Smooth muscle cell of the pulmonary artery (primary cell): ENCODE results near the gene AVPR1B. TPM values are rescaled to one million over a fixed set of nuclear protein-coding genes. Genes with fewer than 3 reads are reported as not detected.

Experiments
- total RNA-seq: library from RNA; depleted of rRNA; stranded (reverse); fragments of >200 nt; gene quantifications from 2 replicates; pipeline ENCODE4 v1.2.3, GENCODE V29; 2014

AVPR1B gene
- total RNA-seq: not detected in 2 replicates

GRCh38 chr1:206117151-206117948 lies at the start of gene AVPR1B:
Gene AVPR1B (minus strand): TSS chr1:206117388. CDS start chr1:206116890, 498 bp downstream.

Other genes with a start within 250 kb of the AVPR1B start
- gene SLC26A9, start 173.9 kb downstream of the AVPR1B start, total RNA-seq: not detected in 2 replicates
- 2.4 and 6.5 TPM in 2 replicates for gene RAB7B, start 114.0 kb downstream of the AVPR1B start, total RNA-seq
- not detected in 2 replicates for gene CTSE, start 93.5 kb downstream of the AVPR1B start, total RNA-seq
- not detected in 2 replicates for gene RHEX, start 64.2 kb downstream of the AVPR1B start, total RNA-seq
- 2.3 and 4.0 TPM in 2 replicates for gene FAM72A, start 85.5 kb upstream of the AVPR1B start, total RNA-seq
- 72.7 and 112 TPM in 2 replicates for gene SRGAP2, start 86.2 kb upstream of the AVPR1B start, total RNA-seq